ENCODE results near the gene TMPRSS13. TPM values are rescaled to one million over a fixed set of nuclear protein-coding genes. Genes with fewer than 3 reads are reported as not detected.

Gene TMPRSS13
- total and polyA plus RNA-seq, 9 of the 15 experiments (the other 6 are each of a cell fraction or from before 2014, with no cell fraction given): 0.11 to 0.29 (median 0.15) TPM

GRCh38 chr11:117869604-117870003 is 59.6 kb downstream of the TMPRSS13 start (continued):
- TF ChIP-seq SFPQ (IDR thresholded peaks at IDR 0.05; ENCODE audit: low read depth, low read length) (no peak), ZNF282 (CRISPR knock-in tag; IDR thresholded peaks at IDR 0.05) (no peak), NR2F6 (CRISPR knock-in tag; IDR thresholded peaks at IDR 0.05) (no peak)

DNA sequence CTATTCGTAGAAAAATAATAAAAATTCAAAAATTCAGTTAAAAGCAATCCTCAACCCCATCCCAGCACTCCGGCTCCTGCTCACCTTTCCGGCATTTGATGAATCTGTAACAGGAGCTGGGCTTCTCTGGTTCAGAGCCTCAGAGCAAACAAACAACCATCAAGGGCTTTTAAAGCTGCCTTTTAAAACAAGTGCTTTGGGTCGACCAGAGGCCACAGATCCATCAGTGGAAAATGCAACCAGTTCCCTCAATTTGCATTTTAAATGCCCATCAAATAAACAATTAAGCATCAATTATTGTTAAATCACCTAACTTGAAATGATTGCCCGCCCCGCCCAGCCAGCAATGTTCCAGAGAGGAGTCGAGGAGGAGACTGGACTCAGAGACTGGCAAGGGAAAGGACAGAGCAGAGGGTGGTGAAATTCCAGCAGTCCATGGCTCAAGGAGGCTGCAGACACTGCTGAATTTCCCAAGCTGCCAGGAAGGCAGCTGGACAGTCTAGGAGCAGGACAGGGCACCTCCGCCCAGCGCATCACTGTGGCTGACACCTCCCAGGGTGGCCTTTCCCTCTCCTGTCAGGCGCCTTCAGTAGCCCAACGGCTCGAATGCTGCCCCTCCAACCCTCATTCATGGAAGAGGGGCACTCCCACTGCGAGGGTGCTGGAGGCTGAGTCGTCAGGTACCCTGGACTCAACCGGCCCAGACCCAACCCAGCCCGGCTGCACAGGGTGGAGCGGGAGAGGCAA is 60.2 kb downstream of the TMPRSS13 start:
- no TSS peak for BruUV-seq (replicated peaks)
- peaks cover 49 to 82% of the 10 kb centered on the region in 2 experiments for H3K27me3 ChIP-seq (ENCODE audit: control insufficient read depth in 2 of 2, insufficient read depth in 2 of 2, low read length in 2 of 2)

More for the DNA sequence above, 60.2 kb downstream of the TMPRSS13 start:
- in situ Hi-C loops (cut with MboI) (no loop called here), intact Hi-C loops (cut with micrococcal nuclease) (no loop called here)
- ChIA-PET CTCF (ENCODE audit: low intra/inter-chr PET ratio) (no interaction called here), POLR2A (interaction anchor here (0.6 kb wide), 1 partner anchor 8 kb away, joined by 3 read pairs; no protein-coding TSS in a partner anchor)
- no peak for TF ChIP-seq HEY1 (CRISPR knock-in tag; IDR thresholded peaks at IDR 0.05; ENCODE audit: borderline replicate concordance)
- no peak for TF ChIP-seq JUNB (CRISPR knock-in tag; conservative IDR thresholded peaks at IDR 0.05)
- TF ChIP-seq, protein P1, sequence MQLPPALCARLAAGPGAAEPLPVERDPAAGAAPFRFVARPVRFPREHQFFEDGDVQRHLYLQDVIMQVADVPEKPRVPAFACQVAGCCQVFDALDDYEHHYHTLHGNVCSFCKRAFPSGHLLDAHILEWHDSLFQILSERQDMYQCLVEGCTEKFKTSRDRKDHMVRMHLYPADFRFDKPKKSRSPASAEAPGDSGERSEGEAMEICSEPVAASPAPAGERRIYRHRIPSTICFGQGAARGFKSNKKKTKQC (CRISPR knock-in tag; IDR thresholded peaks at IDR 0.05): no peak
- TF ChIP-seq ZFPM2 (CRISPR knock-in tag; IDR thresholded peaks at IDR 0.05): no peak
- TF ChIP-seq CREM (IDR thresholded peaks at IDR 0.05; ENCODE audit: low read depth): no peak
- TF ChIP-seq SRF (CRISPR knock-in tag; IDR thresholded peaks at IDR 0.05): no peak
- TF ChIP-seq NKRF (IDR thresholded peaks at IDR 0.05; ENCODE audit: borderline replicate concordance): no peak
- H3K4me3 ChIP-seq: no peak overlapping the region
- H2AFZ ChIP-seq (ENCODE audit: low read depth, low read length): no peak overlapping the region
- H3K4me2 ChIP-seq (ENCODE audit: insufficient read depth, low read length): no peak overlapping the region
- H3K9ac ChIP-seq (ENCODE audit: insufficient read depth in 1 of 2, low read depth in 2 of 2, low read length in 2 of 2): no peak overlapping the region
- no peaks in the 10 kb centered on the region for H3K36me3 ChIP-seq (ENCODE audit: control insufficient read depth, insufficient read depth, low read length)
- H3K4me1 ChIP-seq (replicated peaks in 1 of 2; ENCODE audit: control insufficient read depth in 2 of 2, insufficient read depth in 2 of 2, low read length in 2 of 2): no peaks in the 10 kb centered on the region
- DNase-seq (ENCODE audit: extremely low read depth in 1 of 4, low spot score in 3 of 4) (no peak), ATAC-seq (no peak), FAIRE-seq (no peak)
- no peaks in the 10 kb centered on the region for H3K79me2 ChIP-seq (ENCODE audit: control insufficient read depth, insufficient read depth, low read length)
- H4K20me1 ChIP-seq (replicated peaks; ENCODE audit: control insufficient read depth, insufficient read depth, low read length): peaks cover 7% of the 10 kb centered on the region
- no peaks in the 10 kb centered on the region for H3K9me3 ChIP-seq (replicated peaks; ENCODE audit: control insufficient read depth, insufficient read depth, low read depth, low read length)
- no peak overlapping the region for H3K27ac ChIP-seq (ENCODE audit: extremely low read depth, low read depth, low read length)
- 3% methylated on average over 17 of the region's 17 CpGs for WGBS (ENCODE audit: insufficient coverage, low coverage, missing lambda C conversion rate)
- no peaks in the 10 kb centered on the region for H3K9me1 ChIP-seq (ENCODE audit: control insufficient read depth, insufficient read depth, low read length)

Data from K562 (cell line).